Muscle layer of colon (tissue), 2 donors: ENCODE measurements around the gene PGPEP1.

Experiments used
- H3K27ac ChIP-seq: one replicate; pipeline ENCODE4 v1.7.0; 2013; ENCODE audit warnings: low read depth, mild to moderate bottlenecking, low read length, moderate library complexity
- H3K27me3 ChIP-seq, 2 donors: one replicate each; pipeline ENCODE4 v1.7.0; 2013; ENCODE audit warnings: low read length in 2 of 2, mild to moderate bottlenecking in 2 of 2; ENCODE audit not compliant: insufficient read depth in 2 of 2, control insufficient read depth in 1 of 2
- H3K36me3 ChIP-seq: one replicate; pipeline ENCODE4 v1.7.0; 2013; ENCODE audit warnings: mild to moderate bottlenecking, low read length; ENCODE audit not compliant: insufficient read depth
- H3K4me1 ChIP-seq: one replicate; pipeline ENCODE4 v1.7.0; 2013; ENCODE audit warnings: mild to moderate bottlenecking, low read length; ENCODE audit not compliant: insufficient read depth
- H3K4me3 ChIP-seq, 2 donors: one replicate each; pipeline ENCODE4 v1.7.0; 2013; ENCODE audit warnings: low read length in 2 of 2, low read depth in 1 of 2, mild to moderate bottlenecking in 1 of 2, moderate library complexity in 1 of 2
- H3K9ac ChIP-seq: one replicate; pipeline ENCODE4 v1.7.0; 2013; ENCODE audit warnings: low read length
- H3K9me3 ChIP-seq: one replicate; pipeline ENCODE4 v1.7.0; 2013; ENCODE audit warnings: mild to moderate bottlenecking, low read length
- donor health status: abdominal sarcoma.
- donor health status: Adenocarcinoma of cecum.

The PGPEP1 gene, protein sequence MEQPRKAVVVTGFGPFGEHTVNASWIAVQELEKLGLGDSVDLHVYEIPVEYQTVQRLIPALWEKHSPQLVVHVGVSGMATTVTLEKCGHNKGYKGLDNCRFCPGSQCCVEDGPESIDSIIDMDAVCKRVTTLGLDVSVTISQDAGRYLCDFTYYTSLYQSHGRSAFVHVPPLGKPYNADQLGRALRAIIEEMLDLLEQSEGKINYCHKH

DNA sequence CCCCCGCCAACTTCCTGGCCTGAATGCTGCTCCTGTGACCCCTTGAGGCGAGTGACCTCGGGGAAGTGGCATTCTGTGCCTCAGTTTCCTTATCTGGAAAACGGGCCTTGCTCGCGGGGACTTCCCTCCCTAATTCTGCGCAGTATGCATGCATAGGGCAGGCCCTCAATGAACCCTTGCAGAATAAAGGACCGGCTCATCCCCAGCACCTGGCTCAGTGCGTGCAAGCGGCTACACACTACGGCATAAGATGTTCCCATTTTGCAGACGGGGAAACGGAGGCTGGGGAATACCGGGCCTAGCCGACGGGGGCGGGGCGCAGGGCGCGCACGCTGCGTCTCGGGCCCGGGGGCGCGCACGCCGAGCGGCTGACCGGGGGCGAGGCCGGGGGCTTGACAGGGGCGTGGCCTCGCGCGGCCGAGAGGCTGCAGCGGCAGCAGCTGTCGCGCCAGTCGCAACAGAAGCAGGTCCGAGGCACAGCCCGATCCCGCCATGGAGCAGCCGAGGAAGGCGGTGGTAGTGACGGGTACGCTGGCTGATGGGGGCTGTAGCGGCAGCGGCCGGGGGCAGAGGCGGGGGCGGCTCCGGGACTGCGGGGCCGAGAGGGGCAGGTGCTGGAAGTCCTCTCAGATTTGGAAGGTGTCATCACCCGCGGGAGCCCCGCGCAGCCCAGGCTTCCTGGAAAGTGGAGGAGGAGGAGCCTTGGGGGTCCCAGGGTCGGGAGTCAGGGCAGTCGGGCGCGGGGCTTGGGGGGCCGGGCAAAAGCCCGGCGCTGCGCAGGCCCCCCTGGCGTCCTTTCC lies at the start of gene PGPEP1:
TSS of gene PGPEP1 (plus strand) at position 409 of the 800 bp plus-strand sequence. CDS start at position 493, 84 bp downstream.
- Histone ChIP-seq H3K36me3 (no peaks in the 10 kb centered on the region), H3K27ac (peak within 1 kb of the TSS; percentile 80), H3K9ac (peak within 1 kb of the TSS; percentile 20), H3K27me3 (no peaks in the 10 kb centered on the region), H3K9me3 (no peaks in the 10 kb centered on the region), H3K4me3 (peak within 1 kb of the TSS; percentile 77 to 78), H3K4me1 (peaks cover 13% of the 10 kb centered on the region)

DNA sequence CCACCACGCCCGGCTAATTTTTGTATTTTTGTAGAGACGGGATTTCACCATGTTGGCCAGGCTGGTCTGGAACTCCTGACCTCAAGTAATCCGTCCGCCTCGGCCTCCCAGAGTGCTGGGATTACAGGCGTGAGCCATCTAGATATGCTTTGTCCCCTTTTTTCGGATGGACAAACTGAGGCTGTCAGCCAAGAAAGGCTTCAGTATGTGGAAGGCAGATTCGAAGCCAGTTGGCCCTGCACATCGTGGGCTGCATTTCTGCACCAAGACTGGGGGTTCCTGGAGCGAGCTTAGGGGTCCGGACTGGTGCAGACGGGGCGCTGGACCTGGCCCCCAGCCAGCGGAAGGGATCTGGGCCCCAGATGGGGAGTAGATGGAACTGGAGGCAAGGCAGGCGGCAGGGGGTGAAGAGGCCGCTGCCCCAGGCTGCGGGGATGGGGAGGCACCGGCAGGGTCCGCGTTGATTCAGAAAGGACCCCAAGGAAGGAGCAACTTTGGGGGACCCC lies 49.3 kb upstream of the PGPEP1 start:
- H3K4me3 ChIP-seq = peak overlapping the region; percentile 79 to 95
- peak overlapping the region; percentile 88 for H3K9ac ChIP-seq
- H3K27ac ChIP-seq = peak overlapping the region; percentile 79
- H3K9me3 ChIP-seq = no peaks in the 10 kb centered on the region
- H3K4me1 ChIP-seq = peaks cover 14% of the 10 kb centered on the region
- no peaks in the 10 kb centered on the region for H3K36me3 ChIP-seq
- H3K27me3 ChIP-seq = no peaks in the 10 kb centered on the region

DNA sequence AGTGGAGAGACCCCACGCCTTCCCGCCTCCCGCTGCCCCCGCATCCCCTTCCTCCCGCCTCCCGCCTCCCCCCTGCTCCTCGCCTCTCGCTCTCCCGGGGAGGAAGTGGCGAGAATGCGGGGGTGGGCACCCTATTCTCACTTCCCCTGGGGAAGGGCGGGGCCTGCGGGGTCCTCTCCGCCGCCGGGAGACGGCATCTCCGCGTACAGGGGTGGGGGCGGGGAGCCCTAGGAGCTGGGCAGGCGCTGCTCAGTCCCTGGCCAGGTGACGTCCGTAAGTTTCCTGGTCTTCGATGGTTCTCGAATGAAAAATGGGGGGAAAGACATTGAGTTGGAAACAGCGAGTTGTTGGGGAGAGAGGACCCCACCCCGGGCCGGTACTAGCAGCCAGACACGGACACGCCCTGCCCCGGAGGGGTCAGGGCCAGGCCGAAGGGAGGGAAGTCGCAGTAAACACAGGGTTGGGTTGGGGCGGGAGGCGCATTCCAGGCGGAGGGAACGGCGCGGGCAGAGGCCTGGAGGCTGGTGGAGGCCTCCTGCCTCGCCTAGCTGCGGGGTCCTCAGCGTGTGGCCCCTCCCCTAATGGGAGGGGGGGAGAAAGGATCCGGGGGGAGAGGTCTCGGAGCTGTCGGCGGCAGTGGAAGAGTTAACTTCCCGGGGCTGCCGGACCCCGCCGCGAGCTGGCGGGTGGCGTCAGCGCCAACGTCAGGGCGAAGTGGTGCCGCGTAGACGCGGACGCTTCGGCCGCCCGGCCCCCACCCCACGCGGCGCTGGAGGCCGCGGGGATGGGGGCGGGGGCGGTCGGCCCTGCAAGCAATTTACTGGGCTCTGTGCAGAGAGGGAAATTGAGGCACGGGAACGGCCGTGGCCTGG lies 48.6 kb upstream of the PGPEP1 start:
- no peaks in the 10 kb centered on the region for H3K27me3 ChIP-seq
- no peaks in the 10 kb centered on the region for H3K36me3 ChIP-seq
- peaks cover 14% of the 10 kb centered on the region for H3K4me1 ChIP-seq
- H3K9me3 ChIP-seq = no peaks in the 10 kb centered on the region
- H3K4me3 ChIP-seq = peak overlapping the region; percentile 79 to 95
- H3K9ac ChIP-seq = peak overlapping the region; percentile 88
- peak overlapping the region; percentile 79 for H3K27ac ChIP-seq

DNA sequence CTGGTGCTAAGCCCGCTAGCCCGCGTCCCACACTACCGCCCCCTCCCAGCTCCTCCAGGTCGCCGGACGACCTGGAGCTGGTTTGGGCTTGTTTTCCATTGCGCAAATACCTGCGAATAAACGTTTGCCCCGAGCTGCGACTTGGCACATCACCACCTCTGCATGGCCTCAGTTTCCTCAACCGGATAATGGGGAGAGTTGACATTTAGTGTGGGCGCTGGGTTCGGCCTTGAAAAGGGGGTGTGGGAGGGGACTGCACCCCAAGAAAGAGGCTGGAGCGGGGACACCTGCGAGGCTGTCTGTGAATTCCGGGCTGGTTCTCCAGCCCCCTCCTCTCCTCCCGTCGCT lies 48.0 kb upstream of the PGPEP1 start:
- H3K36me3 ChIP-seq = no peaks in the 10 kb centered on the region
- H3K4me3 ChIP-seq = peak overlapping the region; percentile 79 to 95
- peak overlapping the region; percentile 88 for H3K9ac ChIP-seq
- H3K27ac ChIP-seq = peak overlapping the region; percentile 79
- no peaks in the 10 kb centered on the region for H3K27me3 ChIP-seq
- H3K4me1 ChIP-seq = peaks cover 14% of the 10 kb centered on the region
- H3K9me3 ChIP-seq = no peaks in the 10 kb centered on the region

DNA sequence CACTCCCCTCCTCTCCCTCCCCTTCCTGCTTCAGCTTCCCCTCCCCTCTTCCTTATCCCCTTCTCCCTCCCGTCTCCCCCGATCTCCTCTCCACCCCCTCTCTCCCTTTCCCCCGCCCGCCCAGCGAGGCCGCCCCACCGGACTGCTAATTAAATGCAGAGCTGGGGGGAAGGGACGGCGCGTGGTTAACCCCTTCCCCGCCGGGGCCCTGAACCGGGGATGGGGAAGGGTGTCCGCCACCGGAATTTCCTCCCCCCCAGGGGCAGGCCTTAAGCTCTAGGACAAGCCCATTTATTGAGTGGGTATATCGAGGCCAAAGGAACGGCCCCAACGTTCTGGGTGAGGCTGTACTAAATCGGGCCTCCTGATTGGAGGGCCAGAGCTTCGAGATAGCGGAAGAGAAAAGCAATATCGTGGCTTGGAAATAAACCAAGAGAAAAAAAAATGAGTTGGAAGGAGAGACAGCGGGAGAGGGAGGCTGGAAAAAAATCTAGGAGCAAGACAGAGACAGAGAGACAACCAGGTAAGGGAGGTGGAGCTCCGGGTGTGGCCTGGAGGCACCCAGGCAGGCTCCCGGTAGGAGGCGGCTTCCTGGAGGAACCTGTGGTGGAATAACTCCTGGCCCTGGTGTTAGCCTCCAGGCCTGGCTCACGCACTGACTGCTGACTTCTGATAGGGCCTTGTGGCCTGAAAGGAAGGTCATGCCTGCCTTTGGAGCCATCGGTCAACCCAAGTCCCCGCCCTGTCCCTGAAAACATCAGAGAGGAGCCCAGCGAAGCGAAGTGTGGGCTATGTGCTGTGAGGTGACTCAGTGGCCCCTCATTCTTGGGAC lies 47.4 kb upstream of the PGPEP1 start:
- Histone ChIP-seq H3K9me3 (no peaks in the 10 kb centered on the region), H3K4me1 (peaks cover 14% of the 10 kb centered on the region), H3K9ac (peak overlapping the region; percentile 88), H3K27me3 (no peaks in the 10 kb centered on the region), H3K27ac (peak overlapping the region; percentile 79), H3K4me3 (peak overlapping the region; percentile 79 to 95), H3K36me3 (no peaks in the 10 kb centered on the region)

DNA sequence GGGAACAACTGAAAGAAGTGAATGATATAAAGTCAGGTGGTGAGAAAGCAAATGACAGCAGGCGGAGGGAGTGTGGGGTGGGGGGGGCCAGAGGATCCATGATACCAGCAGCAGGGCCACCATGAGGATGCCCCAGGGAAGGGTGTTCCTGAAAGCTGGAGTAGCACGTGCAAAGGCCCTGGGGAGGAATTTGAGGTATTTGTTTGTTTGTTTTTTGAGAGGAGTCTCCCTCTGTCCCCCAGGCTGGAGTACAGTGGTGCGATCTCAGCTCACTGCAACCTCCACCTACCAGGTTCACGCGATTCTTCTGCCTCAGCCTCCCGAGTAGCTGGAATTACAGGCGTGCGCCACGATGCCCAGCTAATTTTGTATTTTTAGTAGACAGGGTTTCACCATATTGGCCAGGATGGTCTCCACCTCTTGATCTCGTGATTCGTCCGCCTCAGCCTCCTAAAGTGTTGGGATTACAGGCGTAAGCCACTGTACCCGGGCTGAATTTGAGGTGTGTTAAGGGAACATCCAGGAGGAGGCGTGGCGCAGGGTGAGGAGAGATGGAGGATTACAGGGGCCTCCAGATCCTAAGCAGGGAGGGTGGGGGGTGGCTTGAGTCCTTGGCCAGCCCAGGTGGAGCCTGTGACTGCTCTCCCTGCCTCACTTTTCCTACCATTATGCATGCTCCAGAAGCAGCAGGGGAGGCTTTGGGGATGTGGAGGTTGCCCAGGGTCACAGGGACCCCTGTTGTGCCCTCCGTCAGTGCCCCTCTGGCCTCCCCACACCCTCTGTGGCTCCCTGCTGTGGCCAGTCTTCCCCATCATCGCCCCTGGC lies 46.5 kb upstream of the PGPEP1 start:
- H3K9ac ChIP-seq = peak overlapping the region; percentile 88
- H3K4me1 ChIP-seq = peaks cover 14% of the 10 kb centered on the region
- H3K27me3 ChIP-seq = no peaks in the 10 kb centered on the region
- peak overlapping the region; percentile 79 for H3K27ac ChIP-seq
- H3K4me3 ChIP-seq = no peak overlapping the region
- no peaks in the 10 kb centered on the region for H3K36me3 ChIP-seq
- H3K9me3 ChIP-seq = no peaks in the 10 kb centered on the region

DNA sequence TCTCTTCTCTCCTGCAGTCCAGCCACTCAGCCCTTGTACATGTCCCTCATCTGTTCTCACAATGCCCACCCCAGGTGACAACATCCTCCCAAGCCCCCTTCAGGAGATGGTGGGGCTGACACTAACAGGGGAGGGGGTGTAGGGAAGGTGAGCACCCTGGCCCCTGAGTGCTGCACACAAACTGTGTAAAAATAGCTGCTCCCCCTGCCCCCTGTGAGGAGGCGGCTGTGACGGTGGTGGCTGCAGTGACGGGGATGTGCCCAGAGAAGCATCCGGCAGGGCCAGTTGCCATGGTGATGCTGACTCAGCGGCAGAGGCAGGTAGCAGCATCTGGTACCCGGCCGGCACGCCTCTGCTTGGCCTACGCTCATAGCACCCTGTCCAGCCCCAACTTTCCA lies 45.9 kb upstream of the PGPEP1 start:
- no peak overlapping the region for H3K9ac ChIP-seq
- H3K4me1 ChIP-seq = peaks cover 14% of the 10 kb centered on the region
- no peaks in the 10 kb centered on the region for H3K27me3 ChIP-seq
- no peak overlapping the region for H3K4me3 ChIP-seq
- H3K36me3 ChIP-seq = no peaks in the 10 kb centered on the region
- no peaks in the 10 kb centered on the region for H3K9me3 ChIP-seq
- no peak overlapping the region for H3K27ac ChIP-seq

DNA sequence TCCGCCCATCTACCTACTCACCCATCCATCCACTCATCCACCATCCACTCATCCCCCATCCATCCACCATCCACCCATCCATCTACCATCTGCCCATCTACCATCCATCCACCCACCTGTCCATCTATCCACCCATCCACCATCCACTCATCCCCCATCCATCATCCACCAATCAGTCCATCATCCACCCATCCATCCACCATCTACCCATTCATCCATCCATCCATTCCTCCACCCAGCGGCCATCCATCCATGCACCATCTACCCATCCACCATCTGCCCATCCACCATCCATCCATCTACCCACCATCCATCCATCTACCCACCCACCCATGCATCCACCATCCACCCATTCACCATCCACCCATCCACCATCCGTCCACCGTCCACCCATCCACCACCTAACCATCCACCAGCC lies 45.4 kb upstream of the PGPEP1 start:
- no peak overlapping the region for H3K4me3 ChIP-seq
- H3K9ac ChIP-seq = no peak overlapping the region
- H3K36me3 ChIP-seq = no peaks in the 10 kb centered on the region
- no peaks in the 10 kb centered on the region for H3K9me3 ChIP-seq
- H3K27ac ChIP-seq = no peak overlapping the region
- H3K4me1 ChIP-seq = peaks cover 13% of the 10 kb centered on the region
- no peaks in the 10 kb centered on the region for H3K27me3 ChIP-seq

DNA sequence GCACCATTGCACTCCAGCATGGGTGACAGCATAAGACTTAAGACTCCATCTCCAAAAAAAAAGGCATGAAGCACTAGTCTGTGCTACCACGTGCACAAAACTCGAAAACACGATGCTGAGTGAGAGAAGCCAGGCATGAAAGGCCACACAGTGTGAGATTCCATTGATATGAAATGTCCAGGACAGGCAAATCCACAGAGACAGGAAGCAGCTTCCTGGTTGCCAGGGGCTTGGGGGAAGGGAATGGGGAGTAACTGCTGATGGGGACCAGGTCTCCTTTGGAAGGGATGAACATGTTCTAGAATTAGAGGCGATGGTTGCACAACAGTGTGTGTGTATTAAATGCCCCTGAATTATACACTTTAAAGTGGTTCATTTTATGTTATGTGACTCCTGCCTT lies 43.1 kb upstream of the PGPEP1 start:
- Histone ChIP-seq H3K36me3 (no peaks in the 10 kb centered on the region), H3K4me3 (no peak overlapping the region), H3K4me1 (peaks cover 18% of the 10 kb centered on the region), H3K9me3 (no peaks in the 10 kb centered on the region), H3K27ac (no peak overlapping the region), H3K27me3 (no peaks in the 10 kb centered on the region), H3K9ac (no peak overlapping the region)

DNA sequence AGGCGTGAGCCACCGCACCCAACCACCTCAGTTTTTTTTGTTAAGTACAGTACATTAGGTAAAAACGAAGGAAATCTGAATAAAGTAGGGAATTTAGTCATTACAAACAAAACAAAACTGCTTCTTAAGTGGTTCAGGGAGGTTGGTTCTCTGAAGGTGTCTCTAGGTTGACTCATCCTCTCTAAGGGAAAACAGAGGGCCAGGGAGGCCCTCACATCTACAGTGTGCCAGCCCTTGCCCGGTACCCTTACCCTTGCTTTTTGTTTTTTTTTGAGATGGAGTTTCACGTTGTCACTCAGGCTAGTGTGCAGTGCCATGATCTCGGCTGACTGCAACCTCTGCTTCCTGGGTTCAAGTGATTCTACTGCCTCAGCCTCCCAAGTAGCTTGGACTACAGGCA lies 41.8 kb upstream of the PGPEP1 start:
- H3K27ac ChIP-seq = no peak overlapping the region
- H3K27me3 ChIP-seq = no peaks in the 10 kb centered on the region
- no peak overlapping the region for H3K4me3 ChIP-seq
- H3K9me3 ChIP-seq = no peaks in the 10 kb centered on the region
- H3K36me3 ChIP-seq = no peaks in the 10 kb centered on the region
- H3K4me1 ChIP-seq = peaks cover 16% of the 10 kb centered on the region
- H3K9ac ChIP-seq = no peak overlapping the region
